GM10266 (cell line): ENCODE results near the gene OGDHL.

ENCODE experiments used
- DNase-seq: peaks from one replicate; pipeline ENCODE4 v3.0.0; 2012; ENCODE audit errors: extremely low spot score
- TF ChIP-seq, protein P1 (sequence below): IDR thresholded peaks from 2 replicates; pipeline ENCODE4 v1.5.1; 2012; ENCODE audit warnings: mild to moderate bottlenecking, low read depth; ENCODE audit not compliant: control insufficient read depth, insufficient read depth; ENCODE audit errors: missing control alignments

The OGDHL gene

DNA sequence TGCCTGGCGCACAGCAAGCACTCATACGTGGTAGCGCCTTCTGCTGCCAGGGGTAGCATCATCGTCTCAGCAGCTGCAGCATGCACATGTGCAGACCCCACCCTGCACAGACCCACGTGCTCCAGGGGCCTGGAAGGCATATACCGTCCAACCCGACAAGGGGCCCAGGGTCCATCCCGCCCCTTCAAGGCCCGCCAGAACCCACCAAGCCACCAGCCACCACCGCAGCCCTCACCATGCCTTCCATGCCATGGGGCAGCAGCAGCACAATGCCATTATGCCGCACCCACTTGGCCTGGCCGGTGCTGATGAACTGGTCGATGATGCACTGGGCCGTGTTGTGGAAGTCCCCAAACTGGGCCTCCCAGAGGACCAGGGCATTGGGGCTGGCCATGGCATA lies 22.7 kb downstream of the OGDHL start:
- DNase-seq, result no peak
- TF ChIP-seq, protein P1, sequence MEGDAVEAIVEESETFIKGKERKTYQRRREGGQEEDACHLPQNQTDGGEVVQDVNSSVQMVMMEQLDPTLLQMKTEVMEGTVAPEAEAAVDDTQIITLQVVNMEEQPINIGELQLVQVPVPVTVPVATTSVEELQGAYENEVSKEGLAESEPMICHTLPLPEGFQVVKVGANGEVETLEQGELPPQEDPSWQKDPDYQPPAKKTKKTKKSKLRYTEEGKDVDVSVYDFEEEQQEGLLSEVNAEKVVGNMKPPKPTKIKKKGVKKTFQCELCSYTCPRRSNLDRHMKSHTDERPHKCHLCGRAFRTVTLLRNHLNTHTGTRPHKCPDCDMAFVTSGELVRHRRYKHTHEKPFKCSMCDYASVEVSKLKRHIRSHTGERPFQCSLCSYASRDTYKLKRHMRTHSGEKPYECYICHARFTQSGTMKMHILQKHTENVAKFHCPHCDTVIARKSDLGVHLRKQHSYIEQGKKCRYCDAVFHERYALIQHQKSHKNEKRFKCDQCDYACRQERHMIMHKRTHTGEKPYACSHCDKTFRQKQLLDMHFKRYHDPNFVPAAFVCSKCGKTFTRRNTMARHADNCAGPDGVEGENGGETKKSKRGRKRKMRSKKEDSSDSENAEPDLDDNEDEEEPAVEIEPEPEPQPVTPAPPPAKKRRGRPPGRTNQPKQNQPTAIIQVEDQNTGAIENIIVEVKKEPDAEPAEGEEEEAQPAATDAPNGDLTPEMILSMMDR, result no peak

DNA sequence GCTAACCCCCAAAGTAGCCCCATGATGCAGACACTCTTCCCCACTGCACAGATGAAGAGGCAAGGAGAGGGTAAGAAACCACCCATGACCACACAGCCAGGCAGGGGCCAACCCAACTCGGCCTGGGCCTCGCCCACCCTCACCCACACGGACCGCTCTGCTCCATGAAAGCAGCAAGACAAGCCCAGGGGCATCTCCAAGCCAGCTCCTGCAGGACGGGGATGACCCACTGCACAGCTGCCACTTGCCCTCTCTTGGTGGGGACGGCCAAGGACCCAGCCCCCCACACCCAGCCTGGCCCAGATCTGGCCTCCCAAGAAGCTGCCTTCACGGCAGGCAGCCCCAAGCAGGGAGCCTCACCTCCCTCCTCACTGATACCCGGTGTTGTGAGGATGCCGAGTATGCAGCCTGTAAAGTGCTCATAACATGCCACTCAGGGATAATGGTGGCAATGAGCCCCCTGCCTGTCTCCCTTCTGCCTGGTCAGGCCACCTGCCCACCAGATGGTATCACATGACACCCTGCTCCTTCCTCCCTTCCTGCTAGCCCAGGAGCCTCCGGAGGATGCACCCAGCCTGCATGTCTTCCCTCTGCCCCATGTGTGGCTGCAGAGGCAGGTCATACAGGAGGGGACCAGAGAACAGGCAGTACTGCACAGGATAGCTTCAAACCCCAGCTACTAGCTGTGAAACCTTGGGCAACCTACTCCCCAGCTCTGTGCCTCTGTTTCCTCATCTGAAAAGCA lies 23.3 kb downstream of the OGDHL start:
- TF ChIP-seq, protein P1, result no peak
- no peak for DNase-seq

DNA sequence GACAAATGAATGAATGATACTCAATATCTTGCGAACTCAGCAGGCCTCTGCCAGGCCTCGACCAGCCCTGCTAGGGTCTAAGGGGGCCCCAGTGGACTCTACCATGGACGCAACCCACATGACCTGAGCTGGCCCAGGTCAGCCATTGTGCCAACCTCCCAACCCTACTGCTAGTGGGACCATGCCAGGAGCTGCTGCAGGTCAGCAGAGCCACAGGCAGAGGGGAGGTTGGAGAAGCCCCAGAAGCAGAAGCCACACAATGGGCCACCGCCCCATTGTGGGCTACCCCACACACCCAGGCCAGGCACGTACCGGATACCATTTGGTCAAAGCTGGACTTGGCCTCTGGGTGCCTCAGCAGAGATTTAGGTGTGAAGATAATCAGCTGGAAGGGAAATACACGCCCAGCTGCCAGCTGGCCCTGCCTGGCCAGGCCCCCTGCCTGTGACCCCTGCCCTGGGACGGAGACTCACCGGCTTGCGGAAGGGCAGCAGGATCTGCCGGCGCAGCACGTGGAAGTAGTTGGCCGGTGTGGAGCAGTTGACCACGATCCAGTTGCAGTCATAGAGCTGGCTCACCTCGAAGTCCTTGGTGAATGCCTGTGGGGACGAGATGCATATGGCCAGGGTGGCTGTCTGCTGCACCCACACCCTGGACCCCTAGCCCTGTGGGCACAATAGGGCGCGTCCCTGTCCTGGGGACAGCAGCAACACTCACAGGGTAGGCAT lies 24.5 kb downstream of the OGDHL start:
- DNase-seq, result no peak
- TF ChIP-seq, protein P1, result no peak

DNA sequence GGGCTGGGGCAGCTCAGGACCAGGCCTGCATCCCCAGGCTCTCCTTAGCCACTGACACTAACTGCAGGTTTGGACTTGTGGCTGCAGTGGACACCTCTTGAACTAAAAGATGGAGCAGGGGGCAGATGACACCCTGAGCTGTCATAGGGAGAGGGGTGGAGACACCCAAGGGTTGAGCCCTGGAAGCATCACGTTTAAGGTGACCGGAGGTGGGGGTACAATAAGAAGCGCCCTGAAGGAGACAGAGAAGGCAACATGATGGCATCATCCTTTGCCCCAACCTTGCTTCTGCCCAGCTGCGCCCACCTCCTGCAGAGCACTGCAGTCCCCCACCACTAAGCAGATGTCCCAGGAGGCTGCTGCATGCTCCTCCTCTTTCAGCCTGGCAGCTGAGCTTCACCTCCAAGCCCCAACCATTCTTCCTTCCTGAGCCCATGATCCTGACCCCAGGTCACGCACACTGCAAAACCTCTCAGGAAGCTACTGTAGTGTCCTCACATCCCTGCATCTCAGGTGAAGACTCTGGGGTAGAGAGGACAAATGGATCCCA lies 25.5 kb downstream of the OGDHL start:
- TF ChIP-seq, protein P1, result no peak

DNA sequence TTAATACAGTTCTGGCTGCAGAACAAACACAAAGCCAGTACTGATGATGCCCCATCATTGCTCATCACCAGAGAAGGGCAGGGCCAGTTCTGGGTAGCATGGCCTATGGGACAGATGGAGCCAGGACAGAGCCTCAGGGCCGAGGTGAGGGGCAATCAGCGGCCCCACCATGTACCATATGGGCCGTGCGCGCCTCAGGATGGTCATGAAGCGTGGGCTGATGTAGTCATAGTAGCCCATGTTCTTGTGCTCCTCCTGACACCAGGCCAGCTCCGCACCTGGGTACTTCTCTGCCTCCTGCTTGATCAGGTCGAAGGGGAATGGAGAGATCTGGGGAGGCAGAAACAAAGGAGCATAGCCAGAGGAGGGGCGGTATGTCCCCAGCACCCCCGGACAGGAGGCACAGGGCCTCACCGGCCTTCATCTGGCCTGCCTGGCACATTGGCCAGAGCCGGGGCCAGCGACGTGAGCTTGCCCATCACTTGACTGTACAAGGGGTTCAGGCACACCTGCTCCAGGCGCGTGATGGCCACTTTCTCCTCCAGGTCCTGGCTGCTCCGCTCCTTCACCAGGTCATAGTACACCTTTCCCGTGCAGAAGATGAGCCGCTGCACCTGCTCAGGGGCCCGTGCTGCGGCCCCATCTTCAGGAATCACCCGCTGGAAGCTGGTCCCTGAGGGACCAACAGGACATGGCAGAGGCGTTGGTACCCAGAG lies 26.1 kb downstream of the OGDHL start:
- TF ChIP-seq, protein P1, result no peak

More for the DNA sequence above, 25.5 kb downstream of the OGDHL start:
- no peak for DNase-seq

DNA sequence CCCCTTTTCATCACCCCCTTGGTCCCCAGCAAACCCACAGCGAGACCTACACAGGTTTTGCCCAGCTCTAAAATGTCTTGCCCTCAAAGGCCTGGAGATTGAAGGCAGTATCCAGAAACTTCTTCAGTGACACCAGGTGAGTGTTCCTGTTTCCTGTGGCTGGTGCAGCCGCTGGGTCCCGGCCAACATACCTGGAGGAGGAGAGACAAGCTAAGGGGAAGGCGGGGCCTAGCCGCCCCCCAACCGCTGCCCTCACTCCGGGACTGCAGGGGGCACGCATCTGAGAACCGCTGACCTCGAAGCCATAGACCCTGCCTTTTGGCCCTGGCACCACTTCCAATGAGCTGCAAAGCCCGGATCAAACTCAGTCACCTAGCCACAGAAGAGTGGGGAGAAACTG lies 27.0 kb downstream of the OGDHL start:
- no peak for DNase-seq
- TF ChIP-seq, protein P1, result no peak

More for the DNA sequence above, 26.1 kb downstream of the OGDHL start:
- DNase-seq, result no peak
